Activated CD4-positive, alpha-beta T cell treated with anti-CD3 and anti-CD28 coated beads, Interleukin-2, amount 10 ng/mL, durations not matched to agents 24 days and 14 days (primary cell): ENCODE results near the gene PPIL6. TPM values are rescaled to one million over a fixed set of nuclear protein-coding genes. Genes with fewer than 3 reads are reported as not detected.
A peak's percentile ranks its signal among the peaks of the same experiment; 100 is the strongest.
"Not testable (repeated sequence)": the region's sequence is repeated elsewhere in the genome, so short reads cannot be mapped to it uniquely, and the experiment has no call there.

Experiments
- DNase-seq: peaks from one replicate; pipeline ENCODE4 v3.0.0; 2022
- H3K27ac Mint-ChIP-seq: one replicate; pipeline ENCODE4 v1.8.0; 2022; ENCODE audit warnings: mild to moderate bottlenecking, mixed read lengths
- H3K27me3 Mint-ChIP-seq: one replicate; pipeline ENCODE4 v1.8.0; 2022; ENCODE audit warnings: mixed read lengths
- H3K36me3 Mint-ChIP-seq: one replicate; pipeline ENCODE4 v1.8.0; 2022; ENCODE audit warnings: low read depth, mild to moderate bottlenecking, mixed read lengths
- H3K4me1 Mint-ChIP-seq: one replicate; pipeline ENCODE4 v1.8.0; 2021; ENCODE audit warnings: mixed read lengths
- H3K4me3 Mint-ChIP-seq: one replicate; pipeline ENCODE4 v1.8.0; 2022; ENCODE audit warnings: mild to moderate bottlenecking, moderate library complexity, mixed read lengths
- H3K9me3 Mint-ChIP-seq: one replicate; pipeline ENCODE4 v1.8.0; 2021; ENCODE audit warnings: mixed read lengths
- intact Hi-C: fragments of 100-400 bp; cut with micrococcal nuclease; formaldehyde crosslinking; loops from one replicate; pipeline ENCODE4 v1.15.1; 2023
- total RNA-seq: library from RNA; stranded (reverse); gene quantifications from 2 replicates; pipeline ENCODE4 v1.2.3, GENCODE V29; 2022

The PPIL6 gene
- total RNA-seq, 1 donor from 2014 or later: not detected

GRCh38 chr6:109369728-109370127, 70.7 kb downstream of the PPIL6 start:
- peaks cover 71% of the 10 kb centered on the region for H3K36me3 Mint-ChIP-seq
- no peaks in the 10 kb centered on the region for H3K9me3 Mint-ChIP-seq
- H3K27ac Mint-ChIP-seq: peak overlapping the region; percentile 20
- H3K27me3 Mint-ChIP-seq: no peaks in the 10 kb centered on the region
- H3K4me3 Mint-ChIP-seq: no peak overlapping the region
- no peak for DNase-seq
- peaks cover 40% of the 10 kb centered on the region for H3K4me1 Mint-ChIP-seq
- intact Hi-C loops: no loop called here

- H3K4me3 Mint-ChIP-seq, DNase-seq, H3K27ac Mint-ChIP-seq, H3K27me3 Mint-ChIP-seq, intact Hi-C loops: not testable (repeated sequence)
- Mint-ChIP-seq H3K4me1 (peaks cover 19% of the 10 kb centered on the region), H3K9me3 (peaks cover 15% of the 10 kb centered on the region), H3K36me3 (peaks cover 76% of the 10 kb centered on the region)
Observed at GRCh38 chr6:109364382-109365078, 75.9 kb downstream of the PPIL6 start.

GRCh38 chr6:109363753-109364152, 76.7 kb downstream of the PPIL6 start:
- H3K4me1 Mint-ChIP-seq: peaks cover 19% of the 10 kb centered on the region
- H3K36me3 Mint-ChIP-seq: peaks cover 80% of the 10 kb centered on the region

GRCh38 chr6:109362102-109362884, 78.1 kb downstream of the PPIL6 start:
- H3K4me3 Mint-ChIP-seq: no peak overlapping the region
- H3K27me3 Mint-ChIP-seq: no peaks in the 10 kb centered on the region
- intact Hi-C loops: no loop called here
- H3K36me3 Mint-ChIP-seq: peaks cover 84% of the 10 kb centered on the region
- H3K4me1 Mint-ChIP-seq: peaks cover 18% of the 10 kb centered on the region
- H3K9me3 Mint-ChIP-seq: peaks cover 19% of the 10 kb centered on the region
- DNase-seq: no peak
- no peak overlapping the region for H3K27ac Mint-ChIP-seq

More at GRCh38 chr6:109363753-109364152, 76.7 kb downstream of the PPIL6 start:
- no peak overlapping the region for H3K4me3 Mint-ChIP-seq
- H3K9me3 Mint-ChIP-seq: peaks cover 15% of the 10 kb centered on the region
- no peaks in the 10 kb centered on the region for H3K27me3 Mint-ChIP-seq
- intact Hi-C loops: no loop called here
- no peak for DNase-seq
- no peak overlapping the region for H3K27ac Mint-ChIP-seq

GRCh38 chr6:109360791-109361190, 79.6 kb downstream of the PPIL6 start:
- no peak overlapping the region for H3K27ac Mint-ChIP-seq
- peaks cover 85% of the 10 kb centered on the region for H3K36me3 Mint-ChIP-seq
- H3K4me3 Mint-ChIP-seq: no peak overlapping the region
- intact Hi-C loops: no loop called here
- H3K4me1 Mint-ChIP-seq: peaks cover 12% of the 10 kb centered on the region
- H3K9me3 Mint-ChIP-seq: peaks cover 19% of the 10 kb centered on the region
- no peak for DNase-seq
- H3K27me3 Mint-ChIP-seq: no peaks in the 10 kb centered on the region

GRCh38 chr6:109360281-109360680, 80.1 kb downstream of the PPIL6 start:
- H3K36me3 Mint-ChIP-seq: peaks cover 90% of the 10 kb centered on the region
- no peak overlapping the region for H3K27ac Mint-ChIP-seq
- no peaks in the 10 kb centered on the region for H3K27me3 Mint-ChIP-seq
- DNase-seq: no peak
- H3K9me3 Mint-ChIP-seq: peaks cover 19% of the 10 kb centered on the region
- intact Hi-C loops: no loop called here
- peaks cover 12% of the 10 kb centered on the region for H3K4me1 Mint-ChIP-seq
- no peak overlapping the region for H3K4me3 Mint-ChIP-seq

GRCh38 chr6:109359248-109359647, 81.2 kb downstream of the PPIL6 start:
- intact Hi-C loops: no loop called here
- Mint-ChIP-seq H3K27ac (no peak overlapping the region), H3K9me3 (peaks cover 16% of the 10 kb centered on the region), H3K36me3 (peaks cover 87% of the 10 kb centered on the region), H3K27me3 (no peaks in the 10 kb centered on the region), H3K4me1 (peaks cover 12% of the 10 kb centered on the region), H3K4me3 (no peak overlapping the region)
- no peak for DNase-seq

GRCh38 chr6:109358204-109358603, 82.2 kb downstream of the PPIL6 start:
- H3K27me3 Mint-ChIP-seq: no peaks in the 10 kb centered on the region
- H3K36me3 Mint-ChIP-seq: peaks cover 82% of the 10 kb centered on the region
- peak overlapping the region; percentile 34 for H3K27ac Mint-ChIP-seq
- no peak overlapping the region for H3K4me3 Mint-ChIP-seq
- intact Hi-C loops: no loop called here
- H3K4me1 Mint-ChIP-seq: peaks cover 6% of the 10 kb centered on the region
- H3K9me3 Mint-ChIP-seq: peaks cover 11% of the 10 kb centered on the region
- no peak for DNase-seq

GRCh38 chr6:109356237-109356636, 84.2 kb downstream of the PPIL6 start:
- intact Hi-C loops: no loop called here
- H3K36me3 Mint-ChIP-seq: peaks cover 77% of the 10 kb centered on the region
- no peak for DNase-seq
- peaks cover 10% of the 10 kb centered on the region for H3K4me1 Mint-ChIP-seq
- H3K9me3 Mint-ChIP-seq: peaks cover 11% of the 10 kb centered on the region
- H3K27me3 Mint-ChIP-seq: no peaks in the 10 kb centered on the region
- no peak overlapping the region for H3K4me3 Mint-ChIP-seq
- H3K27ac Mint-ChIP-seq: no peak overlapping the region

GRCh38 chr6:109351231-109352130, 88.9 kb downstream of the PPIL6 start:
- Mint-ChIP-seq H3K4me1 (peaks cover 12% of the 10 kb centered on the region), H3K27ac (no peak overlapping the region), H3K27me3 (no peaks in the 10 kb centered on the region), H3K4me3 (no peak overlapping the region), H3K9me3 (no peaks in the 10 kb centered on the region), H3K36me3 (peaks cover 36% of the 10 kb centered on the region)
- DNase-seq: no peak
- intact Hi-C loops: no loop called here

GRCh38 chr6:109349419-109349987, 90.9 kb downstream of the PPIL6 start:
- Mint-ChIP-seq H3K36me3 (peaks cover 21% of the 10 kb centered on the region), H3K27ac (no peak overlapping the region), H3K4me1 (peaks cover 14% of the 10 kb centered on the region), H3K4me3 (no peak overlapping the region), H3K27me3 (no peaks in the 10 kb centered on the region), H3K9me3 (no peaks in the 10 kb centered on the region)
- no peak for DNase-seq
- intact Hi-C loops: no loop called here

- no peaks in the 10 kb centered on the region for H3K9me3 Mint-ChIP-seq
- H3K4me3 Mint-ChIP-seq: no peak overlapping the region
- peaks cover 14% of the 10 kb centered on the region for H3K4me1 Mint-ChIP-seq
- H3K27ac Mint-ChIP-seq: no peak overlapping the region
- intact Hi-C loops: no loop called here
- no peaks in the 10 kb centered on the region for H3K27me3 Mint-ChIP-seq
- no peak for DNase-seq
- peaks cover 13% of the 10 kb centered on the region for H3K36me3 Mint-ChIP-seq
Observed at GRCh38 chr6:109348226-109348625, 92.2 kb downstream of the PPIL6 start.

- Mint-ChIP-seq H3K27me3 (no peaks in the 10 kb centered on the region), H3K4me1 (peaks cover 14% of the 10 kb centered on the region), H3K4me3 (no peak overlapping the region), H3K36me3 (peaks cover 11% of the 10 kb centered on the region), H3K9me3 (no peaks in the 10 kb centered on the region), H3K27ac (no peak overlapping the region)
- DNase-seq: no peak
- intact Hi-C loops: no loop called here
Observed at GRCh38 chr6:109347779-109348178, 92.6 kb downstream of the PPIL6 start.
